ENCODE data around the gene HSF2.
"Not testable (repeated sequence)": the region's sequence is repeated elsewhere in the genome, so short reads cannot be mapped to it uniquely, and the experiment has no call there.

HSF2 gene

DNA sequence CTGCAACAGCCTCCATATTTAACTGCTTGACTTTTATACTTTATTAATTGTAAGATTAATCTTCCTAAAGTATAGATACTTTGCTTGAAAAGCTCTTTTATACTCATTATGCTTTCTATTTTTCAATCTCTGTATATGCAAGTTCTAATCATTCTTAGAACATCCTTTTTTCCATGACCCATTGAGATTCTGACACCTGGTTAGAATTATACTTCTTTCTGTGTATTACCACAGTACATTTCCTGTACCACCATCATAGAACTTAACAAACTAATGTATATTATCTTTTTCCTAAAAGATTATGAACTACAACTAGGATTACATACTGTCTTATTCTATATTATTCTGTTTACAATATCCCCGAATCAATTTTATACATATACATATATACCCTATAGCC lies 58.6 kb downstream of the HSF2 start:
- no peak for DNase-seq

DNA sequence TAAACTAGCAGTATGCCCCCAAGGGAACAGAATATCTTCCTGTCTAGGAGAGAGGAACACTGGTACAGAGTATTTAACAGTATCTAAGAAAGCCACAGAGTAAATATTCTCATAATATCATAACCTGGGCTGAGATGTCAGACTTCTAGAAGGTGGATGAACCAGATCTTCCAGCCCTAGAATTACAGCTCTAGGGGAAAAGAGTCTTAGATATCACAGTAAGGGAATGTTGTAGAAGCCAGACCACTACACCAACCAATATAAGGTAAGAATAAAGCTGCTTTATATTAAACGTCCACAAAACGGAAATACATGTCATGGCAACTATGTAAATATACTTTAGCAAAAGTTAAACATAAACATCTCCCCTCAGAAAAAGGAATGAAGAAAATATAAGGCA lies 59.8 kb downstream of the HSF2 start:
- DNase-seq = no peak

DNA sequence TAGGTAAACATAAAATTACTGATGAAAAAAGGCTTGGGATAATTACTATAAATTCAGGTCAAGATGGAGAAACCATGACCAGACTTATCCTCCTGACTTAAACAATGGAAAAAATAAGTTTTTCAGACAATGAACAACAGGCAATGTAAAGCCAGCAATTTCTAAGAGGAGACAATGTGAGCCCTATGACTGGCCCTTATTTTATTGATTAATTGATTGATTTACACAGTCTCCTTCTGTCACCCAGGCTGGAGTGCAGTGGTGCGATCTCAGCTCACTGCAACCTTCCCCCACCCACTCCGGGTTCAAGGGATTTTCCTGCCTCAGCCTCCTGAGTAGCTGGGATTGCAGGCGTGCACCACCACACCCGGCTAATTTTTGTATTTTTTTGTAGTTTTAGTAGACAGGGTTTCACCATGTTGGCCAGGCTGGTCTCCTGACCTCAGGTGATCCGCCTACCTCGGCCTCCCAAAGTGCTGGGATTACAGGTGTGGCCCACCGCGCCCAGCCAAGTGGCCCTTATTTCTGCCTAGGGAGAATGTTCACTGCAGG lies 60.5 kb downstream of the HSF2 start:
- DNase-seq = not testable (repeated sequence)

DNA sequence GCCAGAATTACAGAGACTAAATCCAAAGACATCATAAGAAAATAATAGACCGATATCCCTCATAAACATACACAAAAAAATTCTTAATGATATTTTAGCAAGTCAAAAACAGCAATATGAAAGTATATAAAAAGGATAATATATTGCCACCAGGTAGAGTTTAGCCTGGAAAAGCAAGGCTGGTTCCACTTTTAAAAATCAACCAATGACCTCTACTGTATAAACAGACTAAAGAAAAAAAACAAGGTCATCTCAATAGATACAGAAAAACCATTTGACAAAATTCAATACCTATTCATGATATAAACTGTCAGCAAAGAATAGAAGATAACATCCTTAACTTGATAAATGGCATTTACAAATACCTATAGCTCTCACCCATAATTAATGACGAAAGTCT lies 62.4 kb downstream of the HSF2 start:
- DNase-seq = no peak

DNA sequence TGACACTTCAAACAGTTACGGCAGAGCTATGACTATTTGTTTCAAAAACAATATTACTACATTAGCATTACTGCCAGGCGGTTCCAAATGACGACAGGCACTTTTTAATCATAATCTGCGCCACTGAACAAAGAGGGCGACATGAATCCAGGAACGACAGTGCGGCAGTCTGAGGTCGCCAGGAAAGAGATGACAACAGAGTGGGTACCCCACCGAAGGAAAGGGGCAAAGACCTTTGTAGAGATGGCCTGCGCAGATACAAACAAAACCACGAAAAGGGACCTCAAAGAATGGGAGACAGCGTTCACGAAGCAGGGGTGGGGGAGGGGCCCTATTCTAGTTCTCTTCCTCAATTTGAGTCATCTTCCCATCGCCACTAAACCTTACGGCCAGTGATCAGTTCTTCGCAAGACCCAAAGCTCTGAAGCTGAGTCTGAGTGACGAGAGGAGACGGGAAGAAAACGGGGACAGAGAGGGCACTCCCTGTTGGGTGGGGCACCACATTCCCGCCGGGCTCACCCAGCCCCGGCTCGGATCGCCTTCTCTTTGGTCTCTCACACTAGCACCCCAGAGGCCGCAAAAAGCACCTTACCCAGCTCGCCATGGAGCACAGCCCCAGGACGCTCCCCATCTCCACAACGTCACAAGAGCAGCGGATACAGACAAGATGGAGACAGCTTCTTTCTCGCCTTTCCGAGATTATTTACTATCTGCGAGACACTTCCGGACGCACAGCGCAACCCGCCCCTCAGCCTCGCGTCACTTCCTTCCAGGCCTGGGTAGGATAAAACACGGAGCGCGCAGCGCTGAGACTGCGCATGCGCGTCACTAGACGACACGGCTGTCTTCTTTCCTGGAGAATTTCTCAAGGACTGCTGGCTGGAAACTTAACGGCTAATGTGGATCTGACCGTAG lies 71.9 kb downstream of the HSF2 start, which contains the start of gene SERINC1:
Gene SERINC1, minus strand, starts transcription at position 701 of the 915 bp plus-strand sequence. Its CDS starts 70 bp downstream, at position 631.
- peak; percentile 93 for DNase-seq

DNA sequence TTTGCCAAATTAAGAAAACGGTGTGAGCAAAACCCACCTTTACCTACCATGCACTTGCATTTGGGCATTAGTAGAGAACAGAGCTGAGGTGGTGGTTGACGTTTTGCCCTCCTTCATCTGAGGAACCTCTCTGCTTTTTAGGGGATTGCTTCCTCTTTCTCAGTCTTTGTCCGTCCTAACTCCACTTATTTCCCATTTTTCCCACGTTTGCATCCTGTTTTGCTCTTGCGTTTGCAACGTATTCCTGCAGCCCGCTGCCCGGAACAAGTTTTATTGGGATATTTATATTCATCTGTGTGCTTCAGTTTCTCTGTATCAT lies 72.5 kb downstream of the HSF2 start:
- no peak for DNase-seq

DNA sequence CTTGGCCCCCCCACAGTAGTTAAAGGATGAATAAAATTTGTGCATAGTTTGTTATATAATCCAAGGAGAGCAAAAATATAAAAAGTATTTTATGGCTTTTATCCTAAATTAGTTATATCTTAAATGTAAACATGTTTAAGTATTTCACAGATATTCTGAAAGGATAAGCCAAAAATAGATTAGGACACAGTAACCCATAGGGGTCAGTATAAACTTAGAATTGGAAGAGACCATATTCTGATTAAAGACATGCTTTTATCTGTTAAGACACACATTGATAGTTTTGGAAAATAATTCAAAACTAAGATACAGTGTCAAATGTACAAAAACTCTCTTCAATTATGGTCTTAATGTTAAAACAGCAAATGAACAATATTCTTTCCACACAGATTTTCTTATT lies 76.7 kb downstream of the HSF2 start:
- DNase-seq = no peak

DNA sequence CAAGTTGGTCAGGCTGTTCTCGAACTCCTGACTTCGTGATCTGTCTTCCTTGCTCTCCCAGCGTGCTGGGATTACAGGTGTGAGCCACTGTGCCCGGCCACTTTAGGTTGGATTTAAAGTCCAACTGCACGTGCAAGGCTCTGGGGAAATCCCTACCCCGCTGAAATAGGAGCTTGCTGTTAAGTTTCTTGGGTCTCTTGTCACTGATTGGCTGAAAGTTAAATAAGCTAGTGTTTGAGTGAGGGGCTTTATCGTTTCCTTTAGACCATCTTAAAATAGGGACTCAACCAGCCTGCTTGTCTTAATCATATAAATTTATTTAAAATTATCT lies 83.3 kb downstream of the HSF2 start:
- DNase-seq = no peak
